HEK293T (cell line): ENCODE measurements around the gene OTUD6A.

Experiments
- CTCF ChIA-PET: fragments of 350-600 bp; formaldehyde crosslinking; extraction: SDS; loops from one replicate; lab custom pipeline; 2021; ENCODE audit warnings: antibody characterized with exemption, inconsistent platforms; lab: Yijun Ruan, JAX
- POLR2A ChIA-PET: fragments of 350-600 bp; formaldehyde crosslinking; extraction: SDS; loops from one replicate; lab custom pipeline; 2020; ENCODE audit warnings: antibody characterized with exemption, inconsistent platforms; lab: Yijun Ruan, JAX
- DNase-seq: peaks from one replicate; pipeline ENCODE4 v3.0.0; 2012; ENCODE audit warnings: mixed read lengths; ENCODE audit errors: extremely low spot score
- ARNT ChIP-seq: fragments of 450-650 bp; IDR thresholded peaks from 2 replicates; pipeline ENCODE4 v1.6.1; 2017; ENCODE audit warnings: mild to moderate bottlenecking
- BHLHE40 ChIP-seq: fragments of 450-650 bp; IDR thresholded peaks from 2 replicates; pipeline ENCODE4 v1.6.1; 2016; ENCODE audit warnings: mild to moderate bottlenecking, moderate library complexity, borderline replicate concordance
- CTBP1 ChIP-seq: fragments of 450-650 bp; IDR thresholded peaks from 2 replicates; pipeline ENCODE4 v1.6.1; 2016; ENCODE audit warnings: borderline replicate concordance
- ELF4 ChIP-seq: fragments of 450-650 bp; IDR thresholded peaks from 2 replicates; pipeline ENCODE4 v1.6.1; 2017; ENCODE audit warnings: antibody characterized with exemption
- FOXA1 ChIP-seq: fragments of 450-650 bp; IDR thresholded peaks from 2 replicates; pipeline ENCODE4 v1.6.1; 2016; ENCODE audit warnings: mild to moderate bottlenecking
- FOXK2 ChIP-seq: fragments of 450-650 bp; IDR thresholded peaks from 2 replicates; pipeline ENCODE4 v1.6.1; 2016; ENCODE audit warnings: mild to moderate bottlenecking
- FOXM1 ChIP-seq: fragments of 450-650 bp; IDR thresholded peaks from 2 replicates; pipeline ENCODE4 v1.6.1; 2017; ENCODE audit warnings: mild to moderate bottlenecking, borderline replicate concordance
- HDGF ChIP-seq: fragments of 450-650 bp; IDR thresholded peaks from 2 replicates; pipeline ENCODE4 v1.6.1; 2017; ENCODE audit warnings: antibody characterized with exemption, borderline replicate concordance
- L3MBTL2 ChIP-seq: fragments of 450-650 bp; conservative IDR thresholded peaks from 2 replicates; pipeline ENCODE4 v1.6.1; 2016; ENCODE audit warnings: mild to moderate bottlenecking
- LEF1 ChIP-seq: fragments of 450-650 bp; IDR thresholded peaks from 2 replicates; pipeline ENCODE4 v1.6.1; 2017; ENCODE audit warnings: mild to moderate bottlenecking, borderline replicate concordance
- NFRKB ChIP-seq: fragments of 450-650 bp; IDR thresholded peaks from 2 replicates; pipeline ENCODE4 v1.6.1; 2016; ENCODE audit warnings: mild to moderate bottlenecking, moderate library complexity
- SP1 ChIP-seq: fragments of 450-650 bp; IDR thresholded peaks from 2 replicates; pipeline ENCODE4 v1.6.1; 2017
- SUZ12 ChIP-seq: fragments of 450-650 bp; IDR thresholded peaks from 2 replicates; pipeline ENCODE4 v1.6.1; 2016; ENCODE audit warnings: mild to moderate bottlenecking
- TARDBP ChIP-seq: fragments of 450-650 bp; IDR thresholded peaks from 2 replicates; pipeline ENCODE4 v1.6.1; 2016
- ZNF384 ChIP-seq: fragments of 450-650 bp; IDR thresholded peaks from 2 replicates; pipeline ENCODE4 v1.6.1; 2016
- TF ChIP-seq, protein P1 (sequence below): fragments of 450-650 bp; IDR thresholded peaks from 2 replicates; pipeline ENCODE4 v1.6.1; 2016

Gene OTUD6A

DNA sequence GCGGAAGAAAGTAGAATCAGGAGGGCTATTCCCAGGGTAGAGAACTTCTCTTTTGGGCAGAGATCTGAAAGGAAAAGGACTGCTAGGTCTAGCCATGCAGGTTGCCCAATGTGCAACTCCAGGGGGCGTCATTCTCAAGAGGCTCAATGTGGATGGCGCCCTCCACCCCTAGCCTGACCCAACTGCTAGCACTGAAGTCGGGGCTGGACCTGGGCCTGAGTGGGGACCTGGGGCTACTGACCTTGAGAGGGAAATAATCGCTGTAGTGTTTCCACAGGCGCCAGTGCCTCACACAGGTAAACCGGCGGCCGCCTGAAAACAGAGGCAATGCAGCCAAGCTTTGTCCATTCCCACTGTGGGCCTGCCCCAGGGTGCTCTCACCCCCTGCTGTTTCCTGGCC lies 18.6 kb upstream of the OTUD6A start:
- CTCF ChIA-PET: no interaction called here
- TF ChIP-seq SP1 (no peak), FOXM1 (no peak), BHLHE40 (no peak), ELF4 (no peak), SUZ12 (no peak), L3MBTL2 (no peak), NFRKB (no peak), TARDBP (no peak), LEF1 (no peak), ZNF384 (no peak), FOXK2 (no peak), HDGF (no peak), CTBP1 (no peak), FOXA1 (no peak), ARNT (no peak)
- TF ChIP-seq, protein P1, sequence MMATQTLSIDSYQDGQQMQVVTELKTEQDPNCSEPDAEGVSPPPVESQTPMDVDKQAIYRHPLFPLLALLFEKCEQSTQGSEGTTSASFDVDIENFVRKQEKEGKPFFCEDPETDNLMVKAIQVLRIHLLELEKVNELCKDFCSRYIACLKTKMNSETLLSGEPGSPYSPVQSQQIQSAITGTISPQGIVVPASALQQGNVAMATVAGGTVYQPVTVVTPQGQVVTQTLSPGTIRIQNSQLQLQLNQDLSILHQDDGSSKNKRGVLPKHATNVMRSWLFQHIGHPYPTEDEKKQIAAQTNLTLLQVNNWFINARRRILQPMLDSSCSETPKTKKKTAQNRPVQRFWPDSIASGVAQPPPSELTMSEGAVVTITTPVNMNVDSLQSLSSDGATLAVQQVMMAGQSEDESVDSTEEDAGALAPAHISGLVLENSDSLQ: no peak
- DNase-seq: no peak
- POLR2A ChIA-PET: no interaction called here

- TF ChIP-seq BHLHE40 (no peak), HDGF (no peak), FOXA1 (no peak), NFRKB (no peak), CTBP1 (no peak), FOXM1 (no peak), SUZ12 (no peak), ZNF384 (no peak), ARNT (no peak), FOXK2 (no peak), SP1 (no peak), L3MBTL2 (no peak), ELF4 (no peak), LEF1 (no peak), TARDBP (no peak)
- TF ChIP-seq, protein P1: no peak
- no peak for DNase-seq
- ChIA-PET CTCF (no interaction called here), POLR2A (no interaction called here)
These were observed 17.6 kb upstream of the OTUD6A start for GRCh38 chrX:70044541-70045245.

- TF ChIP-seq, protein P1: no peak
- no peak for TF ChIP-seq FOXA1
- DNase-seq: no peak
- POLR2A ChIA-PET: no interaction called here
- CTCF ChIA-PET: no interaction called here
These were observed 15.3 kb upstream of the OTUD6A start for GRCh38 chrX:70046978-70047377.

DNA sequence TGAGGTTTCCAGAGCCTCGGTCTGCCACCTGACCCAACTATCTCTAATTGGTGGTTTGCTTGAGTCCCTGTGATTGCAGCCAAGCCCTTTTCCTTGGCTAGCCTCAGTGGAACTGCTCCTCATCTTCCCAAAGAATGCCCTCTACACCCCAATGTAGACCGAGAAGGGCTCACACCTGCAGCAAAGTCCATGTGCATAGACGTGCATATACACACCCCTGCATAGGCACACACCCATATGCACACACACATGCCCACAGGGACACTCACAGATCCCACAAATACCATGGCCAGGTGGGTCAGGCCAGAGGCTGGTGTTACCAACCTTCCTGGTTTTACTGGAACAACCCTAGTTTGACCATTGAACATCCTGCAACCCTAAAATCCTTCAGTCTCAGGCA lies 12.9 kb upstream of the OTUD6A start:
- CTCF ChIA-PET: no interaction called here
- no peak for DNase-seq
- no peak for TF ChIP-seq NFRKB
- no peak for TF ChIP-seq L3MBTL2
- TF ChIP-seq SP1: no peak
- no peak for TF ChIP-seq FOXK2
- no peak for TF ChIP-seq ELF4
- TF ChIP-seq SUZ12: no peak
- no peak for TF ChIP-seq TARDBP
- TF ChIP-seq, protein P1: no peak
- TF ChIP-seq BHLHE40: no peak
- TF ChIP-seq FOXA1: no peak
- no peak for TF ChIP-seq LEF1
- no peak for TF ChIP-seq ARNT
- no peak for TF ChIP-seq HDGF
- TF ChIP-seq FOXM1: no peak
- no peak for TF ChIP-seq ZNF384
- no peak for TF ChIP-seq CTBP1
- POLR2A ChIA-PET: no interaction called here

DNA sequence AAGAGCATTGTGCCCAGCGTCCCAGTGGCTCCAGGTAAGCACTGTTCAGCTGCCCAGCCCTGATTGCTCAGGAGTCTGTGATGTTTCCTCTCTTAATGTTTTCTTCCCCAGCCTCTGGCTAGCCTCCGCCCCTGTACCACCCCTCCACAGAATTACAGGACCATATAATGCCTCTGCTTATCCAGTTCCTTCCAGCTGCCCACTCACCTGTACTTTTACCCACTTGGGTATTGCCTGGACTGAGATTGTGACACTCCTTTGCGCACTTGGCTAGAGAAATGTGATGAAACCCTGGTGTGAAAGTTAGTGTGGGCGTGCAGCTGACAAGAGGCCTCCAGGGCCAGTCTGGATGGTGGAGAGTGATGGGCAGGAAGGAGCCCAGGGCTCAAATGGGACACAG lies 12.3 kb upstream of the OTUD6A start, which contains the start of gene AWAT2:
Gene AWAT2, minus strand, starts transcription at position 14 of the 400 bp plus-strand sequence. Its CDS starts 6 bp downstream, at position 8.
- POLR2A ChIA-PET: no interaction called here
- CTCF ChIA-PET: interaction anchor here (0.6 kb wide), 1 partner anchor 17 kb away, joined by 3 read pairs; no protein-coding TSS in a partner anchor
- TF ChIP-seq FOXM1 (no peak), LEF1 (no peak), SUZ12 (no peak), ZNF384 (no peak), ARNT (no peak), NFRKB (no peak), CTBP1 (no peak), L3MBTL2 (no peak), ELF4 (no peak), FOXK2 (no peak), HDGF (no peak), SP1 (no peak)
- TF ChIP-seq, protein P1: no peak
- DNase-seq: no peak
